ENCODE results near the gene ANKRD65. TPM values are rescaled to one million over a fixed set of nuclear protein-coding genes. Genes with fewer than 3 reads are reported as not detected.

The ANKRD65 gene
- total RNA-seq, 1 donor from 2014 or later: 4.0 TPM

DNA sequence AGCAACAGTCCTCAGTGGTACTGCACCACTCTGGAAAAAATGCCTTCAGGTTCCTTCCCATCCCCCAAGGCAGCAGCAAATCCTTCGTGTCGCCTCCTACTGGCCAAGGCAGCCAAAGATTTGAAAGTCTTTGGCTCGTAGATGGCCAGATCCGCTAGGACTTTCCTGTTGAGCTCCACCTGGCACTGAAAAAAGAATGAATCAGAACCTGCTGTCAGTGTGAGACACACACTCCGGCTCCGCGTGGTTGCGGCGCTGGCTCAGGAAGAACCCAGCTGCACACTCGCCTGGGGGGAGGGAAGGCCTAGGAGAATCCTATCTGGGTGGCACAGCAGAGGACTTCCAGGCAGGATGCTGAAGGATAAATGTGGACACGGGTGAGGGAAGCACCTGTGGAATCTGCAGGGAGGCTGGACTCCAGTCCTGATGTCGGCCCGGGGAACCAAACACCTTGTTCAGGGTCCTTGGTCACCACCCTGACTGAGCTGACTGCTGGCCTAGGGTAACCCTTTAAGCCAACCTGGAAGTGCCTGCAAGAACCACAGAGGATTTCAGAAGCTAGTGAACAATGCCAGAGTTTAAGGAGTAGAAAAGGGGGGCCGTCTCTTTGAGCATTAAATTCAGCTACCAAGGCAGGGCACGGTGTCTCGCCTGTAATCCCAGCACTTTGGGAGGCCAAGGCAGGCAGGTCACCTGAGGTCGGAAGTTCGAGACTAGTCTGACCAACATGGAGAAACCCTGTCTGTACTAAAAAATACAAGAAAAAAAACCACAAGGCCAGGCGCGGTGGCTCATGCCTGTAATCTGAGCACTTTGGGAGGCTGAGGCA, 18.8 kb downstream of the ANKRD65 start:
- no peak overlapping the region for H3K4me3 ChIP-seq (ENCODE audit: low read depth, low read length)
- TF ChIP-seq, protein P1, sequence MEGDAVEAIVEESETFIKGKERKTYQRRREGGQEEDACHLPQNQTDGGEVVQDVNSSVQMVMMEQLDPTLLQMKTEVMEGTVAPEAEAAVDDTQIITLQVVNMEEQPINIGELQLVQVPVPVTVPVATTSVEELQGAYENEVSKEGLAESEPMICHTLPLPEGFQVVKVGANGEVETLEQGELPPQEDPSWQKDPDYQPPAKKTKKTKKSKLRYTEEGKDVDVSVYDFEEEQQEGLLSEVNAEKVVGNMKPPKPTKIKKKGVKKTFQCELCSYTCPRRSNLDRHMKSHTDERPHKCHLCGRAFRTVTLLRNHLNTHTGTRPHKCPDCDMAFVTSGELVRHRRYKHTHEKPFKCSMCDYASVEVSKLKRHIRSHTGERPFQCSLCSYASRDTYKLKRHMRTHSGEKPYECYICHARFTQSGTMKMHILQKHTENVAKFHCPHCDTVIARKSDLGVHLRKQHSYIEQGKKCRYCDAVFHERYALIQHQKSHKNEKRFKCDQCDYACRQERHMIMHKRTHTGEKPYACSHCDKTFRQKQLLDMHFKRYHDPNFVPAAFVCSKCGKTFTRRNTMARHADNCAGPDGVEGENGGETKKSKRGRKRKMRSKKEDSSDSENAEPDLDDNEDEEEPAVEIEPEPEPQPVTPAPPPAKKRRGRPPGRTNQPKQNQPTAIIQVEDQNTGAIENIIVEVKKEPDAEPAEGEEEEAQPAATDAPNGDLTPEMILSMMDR (conservative IDR thresholded peaks at IDR 0.05; ENCODE audit: low read depth, low read length): peak; percentile 89
- no peak for DNase-seq (ENCODE audit: low read depth)

DNA sequence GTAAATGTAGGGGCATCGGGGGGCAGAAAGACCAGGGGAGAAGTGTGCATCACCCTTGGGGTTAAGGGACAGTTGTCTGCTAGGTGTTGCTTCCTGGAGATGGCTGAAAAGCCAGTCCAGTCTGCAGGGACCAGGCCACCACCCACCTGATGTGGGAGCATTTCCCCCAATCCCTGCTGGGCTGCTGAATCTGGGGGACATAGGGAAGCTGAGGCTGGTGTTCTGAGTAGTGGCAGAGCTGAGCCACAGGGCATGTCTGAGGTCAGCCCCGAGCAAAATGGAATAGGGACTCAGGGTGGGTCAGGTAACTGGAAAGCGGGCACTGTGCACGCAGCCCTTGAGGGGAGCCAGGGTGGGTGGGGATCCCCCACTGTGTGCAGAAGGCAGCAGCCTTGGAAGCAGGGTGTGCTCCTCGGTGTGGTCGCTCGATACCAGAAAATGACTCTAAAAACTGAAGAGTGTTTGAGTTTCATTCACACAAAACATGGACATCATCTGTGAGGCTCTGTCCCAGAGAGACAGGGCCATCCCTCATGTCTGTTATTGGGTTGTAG, 19.5 kb downstream of the ANKRD65 start:
- TF ChIP-seq, protein P1 (conservative IDR thresholded peaks at IDR 0.05; ENCODE audit: low read depth, low read length): no peak
- DNase-seq (ENCODE audit: low read depth): no peak
- no peak overlapping the region for H3K4me3 ChIP-seq (ENCODE audit: low read depth, low read length)

DNA sequence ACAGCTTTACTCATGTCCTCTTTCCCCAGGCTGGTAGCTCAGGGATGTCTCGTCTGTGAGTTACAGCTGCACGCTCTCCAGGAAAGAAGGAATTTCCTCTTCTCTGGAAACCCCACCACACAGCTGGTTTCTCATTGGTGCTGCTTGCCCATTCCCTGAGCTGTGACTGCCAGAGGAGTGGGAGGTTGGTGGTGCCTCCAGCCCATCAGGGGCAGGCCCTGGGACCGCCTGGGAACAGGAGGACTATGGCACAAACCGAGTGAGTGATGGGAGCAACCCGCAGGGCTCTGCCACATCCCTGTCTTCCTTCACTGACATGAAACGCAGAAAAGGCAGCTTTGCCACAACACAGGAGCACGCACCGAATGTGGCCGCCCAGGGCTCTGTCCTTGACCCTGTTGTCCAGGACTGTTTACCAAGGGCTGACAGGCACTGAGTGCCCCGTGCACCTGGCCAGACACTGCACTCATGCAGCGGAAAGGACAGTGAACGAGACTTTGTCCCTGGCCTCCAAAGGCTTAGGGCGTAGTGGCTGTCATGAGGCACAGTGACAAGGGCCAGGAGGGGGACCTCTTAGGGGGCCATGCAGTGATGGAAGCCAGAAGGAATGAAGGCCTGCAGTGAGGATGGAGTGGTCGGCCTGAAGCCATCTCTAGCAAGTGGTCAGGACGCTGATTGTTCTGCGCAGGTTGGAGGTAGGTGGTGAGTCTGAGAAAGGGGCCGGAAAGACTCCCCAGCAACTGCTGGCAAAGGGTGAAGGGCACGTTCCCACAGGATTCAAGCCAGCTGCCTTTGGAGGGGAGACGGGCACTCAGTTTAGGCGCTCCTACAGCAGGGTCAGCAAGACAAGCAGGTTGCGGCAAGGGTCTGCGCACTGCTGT, 20.3 kb downstream of the ANKRD65 start:
- DNase-seq (ENCODE audit: low read depth): no peak
- TF ChIP-seq, protein P1 (conservative IDR thresholded peaks at IDR 0.05; ENCODE audit: low read depth, low read length): no peak
- H3K4me3 ChIP-seq (ENCODE audit: low read depth, low read length): peak overlapping the region; percentile 99

DNA sequence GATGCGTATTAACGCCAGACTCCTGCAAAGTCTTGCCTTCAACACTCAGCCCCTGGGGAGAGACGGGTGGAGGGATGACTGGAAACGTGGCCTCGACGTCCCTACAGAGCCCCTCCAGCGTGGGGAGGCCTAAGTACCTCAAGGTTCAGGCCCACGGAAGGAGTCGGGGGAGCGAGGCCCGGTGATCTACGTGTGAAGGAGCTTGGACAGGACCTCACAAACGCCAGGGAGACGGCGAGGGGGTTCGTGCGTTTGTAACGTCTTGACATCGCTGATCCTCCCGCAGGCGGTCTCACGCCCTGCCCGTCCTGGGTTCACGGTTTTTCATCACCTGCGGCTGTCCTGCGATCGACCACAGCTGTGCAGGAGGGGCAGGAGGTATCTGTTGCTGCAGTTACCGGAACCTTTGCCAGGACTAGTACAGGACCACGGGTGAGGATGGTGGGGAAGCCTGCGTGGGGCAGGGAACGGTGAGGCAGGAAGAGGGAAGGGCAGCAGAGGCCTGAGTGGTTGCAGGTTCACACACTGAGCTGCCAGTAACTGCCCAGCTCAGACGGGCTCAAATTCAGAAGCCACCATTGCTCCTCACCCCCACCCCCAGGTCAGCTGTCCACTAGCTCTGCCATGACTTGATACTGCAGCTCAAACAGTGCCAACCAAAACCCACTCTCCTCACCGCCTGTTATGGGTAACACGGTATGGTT, 21.1 kb downstream of the ANKRD65 start:
- TF ChIP-seq, protein P1 (conservative IDR thresholded peaks at IDR 0.05; ENCODE audit: low read depth, low read length): no peak

DNA sequence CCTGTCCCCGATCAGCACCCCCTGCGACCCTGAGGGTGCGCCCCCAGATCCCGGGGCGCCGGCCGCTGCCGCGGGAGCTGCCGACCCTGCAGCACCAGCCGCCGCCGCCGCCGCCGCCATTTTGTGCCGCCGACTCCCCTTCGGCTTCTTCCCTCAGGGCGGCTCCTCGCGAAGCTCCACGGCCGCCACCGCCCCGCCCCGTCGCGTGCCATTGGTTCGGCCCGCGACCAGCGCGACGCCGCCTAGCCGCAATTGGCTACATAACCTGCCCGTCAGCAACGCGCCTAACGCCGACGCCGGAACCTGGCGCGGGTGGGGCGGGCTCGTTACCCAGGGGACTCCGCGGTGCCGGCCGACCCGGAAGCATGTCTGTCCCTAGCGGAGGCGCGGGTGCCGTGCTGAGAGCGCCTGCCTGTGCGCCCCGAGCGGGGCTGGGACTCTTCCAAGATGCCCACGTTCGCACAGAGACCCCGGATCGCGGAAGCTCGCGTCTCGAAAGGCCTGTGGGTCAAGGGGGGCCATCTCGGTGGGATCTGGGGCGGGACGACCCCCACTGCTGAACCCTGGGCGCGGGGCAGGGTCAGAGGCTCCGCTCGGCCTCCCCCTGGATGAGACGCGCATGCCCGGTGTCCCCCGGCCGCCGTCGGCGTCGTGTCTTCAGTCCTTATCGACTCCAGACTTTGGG, 21.7 kb downstream of the ANKRD65 start, which contains the start of gene CCNL2:
CCNL2 (minus strand) TSS at position 149 of the 685 bp plus-strand sequence; CDS start at position 120, 29 bp downstream.
- H3K4me3 ChIP-seq (ENCODE audit: low read depth, low read length): peak within 1 kb of the TSS; percentile 99
- TF ChIP-seq, protein P1 (conservative IDR thresholded peaks at IDR 0.05; ENCODE audit: low read depth, low read length): peak; percentile 48
- DNase-seq (ENCODE audit: low read depth): peak; percentile 52

More for the DNA sequence above, 21.1 kb downstream of the ANKRD65 start:
- no peak for DNase-seq (ENCODE audit: low read depth)
- peak overlapping the region; percentile 99 for H3K4me3 ChIP-seq (ENCODE audit: low read depth, low read length)

All from epithelial cell of proximal tubule (primary cell).